ENCODE results near the gene CFAP251.

- TF ChIP-seq POLR2AphosphoS5 (IDR thresholded peaks at IDR 0.05) (no peak), POLR2A (IDR thresholded peaks at IDR 0.05) (no peak)
Measured at GRCh38 chr12:121894633-121895032, 23.8 kb upstream of the CFAP251 start.

Measured in sigmoid colon (tissue), 4 donors.